ENCODE results near the gene POGZ. TPM values are rescaled to one million over a fixed set of nuclear protein-coding genes. Genes with fewer than 3 reads are reported as not detected.
A peak's percentile ranks its signal among the peaks of the same experiment; 100 is the strongest.

The POGZ gene, protein sequence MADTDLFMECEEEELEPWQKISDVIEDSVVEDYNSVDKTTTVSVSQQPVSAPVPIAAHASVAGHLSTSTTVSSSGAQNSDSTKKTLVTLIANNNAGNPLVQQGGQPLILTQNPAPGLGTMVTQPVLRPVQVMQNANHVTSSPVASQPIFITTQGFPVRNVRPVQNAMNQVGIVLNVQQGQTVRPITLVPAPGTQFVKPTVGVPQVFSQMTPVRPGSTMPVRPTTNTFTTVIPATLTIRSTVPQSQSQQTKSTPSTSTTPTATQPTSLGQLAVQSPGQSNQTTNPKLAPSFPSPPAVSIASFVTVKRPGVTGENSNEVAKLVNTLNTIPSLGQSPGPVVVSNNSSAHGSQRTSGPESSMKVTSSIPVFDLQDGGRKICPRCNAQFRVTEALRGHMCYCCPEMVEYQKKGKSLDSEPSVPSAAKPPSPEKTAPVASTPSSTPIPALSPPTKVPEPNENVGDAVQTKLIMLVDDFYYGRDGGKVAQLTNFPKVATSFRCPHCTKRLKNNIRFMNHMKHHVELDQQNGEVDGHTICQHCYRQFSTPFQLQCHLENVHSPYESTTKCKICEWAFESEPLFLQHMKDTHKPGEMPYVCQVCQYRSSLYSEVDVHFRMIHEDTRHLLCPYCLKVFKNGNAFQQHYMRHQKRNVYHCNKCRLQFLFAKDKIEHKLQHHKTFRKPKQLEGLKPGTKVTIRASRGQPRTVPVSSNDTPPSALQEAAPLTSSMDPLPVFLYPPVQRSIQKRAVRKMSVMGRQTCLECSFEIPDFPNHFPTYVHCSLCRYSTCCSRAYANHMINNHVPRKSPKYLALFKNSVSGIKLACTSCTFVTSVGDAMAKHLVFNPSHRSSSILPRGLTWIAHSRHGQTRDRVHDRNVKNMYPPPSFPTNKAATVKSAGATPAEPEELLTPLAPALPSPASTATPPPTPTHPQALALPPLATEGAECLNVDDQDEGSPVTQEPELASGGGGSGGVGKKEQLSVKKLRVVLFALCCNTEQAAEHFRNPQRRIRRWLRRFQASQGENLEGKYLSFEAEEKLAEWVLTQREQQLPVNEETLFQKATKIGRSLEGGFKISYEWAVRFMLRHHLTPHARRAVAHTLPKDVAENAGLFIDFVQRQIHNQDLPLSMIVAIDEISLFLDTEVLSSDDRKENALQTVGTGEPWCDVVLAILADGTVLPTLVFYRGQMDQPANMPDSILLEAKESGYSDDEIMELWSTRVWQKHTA (N-terminal part only)
- 25.1 TPM for total RNA-seq

GRCh38 chr1:151459331-151460046 lies at the start of gene POGZ:
POGZ (minus strand) TSS chr1:151459494; CDS start chr1:151442204, 17,290 bp downstream.
- peak within 1 kb of the TSS; percentile 79 to 96 (median 87) for H3K4me3 ChIP-seq (ENCODE audit: low read length in 3 of 3)
- peaks cover 2 to 14% (median 10%) of the 10 kb centered on the region in 3 donors for H3K4me1 ChIP-seq (ENCODE audit: control insufficient read depth in 3 of 3, insufficient read depth in 3 of 3, low read length in 3 of 3)
- no peaks in the 10 kb centered on the region for H3K9me3 ChIP-seq (ENCODE audit: control insufficient read depth in 3 of 3, low read length in 3 of 3)
- peaks cover 0 to 12% (median 0%) of the 10 kb centered on the region in 3 donors for H3K27me3 ChIP-seq (ENCODE audit: control insufficient read depth in 3 of 3, insufficient read depth in 3 of 3, low read length in 3 of 3)
- H3K36me3 ChIP-seq (ENCODE audit: control insufficient read depth in 3 of 3, insufficient read depth in 3 of 3, low read length in 3 of 3) = no peaks in the 10 kb centered on the region
- peak within 1 kb of the TSS; percentile 80 to 94 (median 84) for H3K9ac ChIP-seq (ENCODE audit: low read depth in 1 of 3, low read length in 3 of 3)
- H3K27ac ChIP-seq (ENCODE audit: low read depth, low read length) = peak within 1 kb of the TSS; percentile 80

GRCh38 chr1:151508833-151509232 lies 49.5 kb upstream of the POGZ start:
- no peaks in the 10 kb centered on the region for H3K9me3 ChIP-seq (ENCODE audit: control insufficient read depth in 3 of 3, low read length in 3 of 3)
- H3K27me3 ChIP-seq (ENCODE audit: control insufficient read depth in 3 of 3, insufficient read depth in 3 of 3, low read length in 3 of 3) = peaks cover 15 to 16% (median 15%) of the 10 kb centered on the region in 3 donors
- no peak overlapping the region for H3K9ac ChIP-seq (ENCODE audit: low read depth in 1 of 3, low read length in 3 of 3)
- no peak overlapping the region for H3K4me3 ChIP-seq (ENCODE audit: low read length in 3 of 3)
- no peak overlapping the region for H3K27ac ChIP-seq (ENCODE audit: low read depth, low read length)
- H3K36me3 ChIP-seq (ENCODE audit: control insufficient read depth in 3 of 3, insufficient read depth in 3 of 3, low read length in 3 of 3) = no peaks in the 10 kb centered on the region
- H3K4me1 ChIP-seq (ENCODE audit: control insufficient read depth in 3 of 3, insufficient read depth in 3 of 3, low read length in 3 of 3) = peaks cover 11 to 15% (median 15%) of the 10 kb centered on the region in 3 donors

- H3K27ac ChIP-seq (ENCODE audit: low read depth, low read length) = no peak overlapping the region
- no peaks in the 10 kb centered on the region for H3K36me3 ChIP-seq (ENCODE audit: control insufficient read depth in 3 of 3, insufficient read depth in 3 of 3, low read length in 3 of 3)
- H3K9ac ChIP-seq (ENCODE audit: low read depth in 1 of 3, low read length in 3 of 3) = no peak overlapping the region
- H3K4me1 ChIP-seq (ENCODE audit: control insufficient read depth in 3 of 3, insufficient read depth in 3 of 3, low read length in 3 of 3) = no peaks in the 10 kb centered on the region
- no peak overlapping the region for H3K4me3 ChIP-seq (ENCODE audit: low read length in 3 of 3)
- no peaks in the 10 kb centered on the region for H3K9me3 ChIP-seq (ENCODE audit: control insufficient read depth in 3 of 3, low read length in 3 of 3)
- H3K27me3 ChIP-seq (ENCODE audit: control insufficient read depth in 3 of 3, insufficient read depth in 3 of 3, low read length in 3 of 3) = no peaks in the 10 kb centered on the region
Measured at GRCh38 chr1:151504759-151505158, 45.5 kb upstream of the POGZ start.

DNA sequence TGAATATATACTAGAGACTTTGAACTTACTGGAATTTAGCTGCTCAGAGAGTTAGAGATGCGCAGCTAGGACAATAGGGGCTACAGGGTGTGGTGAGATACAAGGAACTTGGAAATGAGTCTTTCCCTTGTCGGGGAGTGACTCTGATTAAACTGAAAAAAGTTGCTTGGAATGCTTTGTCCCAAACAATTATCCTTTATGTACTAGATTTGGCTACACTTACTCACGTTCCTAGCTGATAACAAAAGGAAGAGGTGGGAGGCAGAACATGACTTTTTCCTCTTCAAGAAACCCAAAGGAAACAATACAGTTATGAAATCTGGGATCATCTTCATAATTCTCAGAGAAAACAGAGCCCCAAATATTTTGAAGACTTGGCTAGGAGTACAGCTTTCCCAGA lies 45.0 kb upstream of the POGZ start:
- Histone ChIP-seq H3K27ac (ENCODE audit: low read depth, low read length) (no peak overlapping the region), H3K9me3 (ENCODE audit: control insufficient read depth in 3 of 3, low read length in 3 of 3) (no peaks in the 10 kb centered on the region), H3K4me3 (ENCODE audit: low read length in 3 of 3) (no peak overlapping the region), H3K36me3 (ENCODE audit: control insufficient read depth in 3 of 3, insufficient read depth in 3 of 3, low read length in 3 of 3) (no peaks in the 10 kb centered on the region), H3K4me1 (ENCODE audit: control insufficient read depth in 3 of 3, insufficient read depth in 3 of 3, low read length in 3 of 3) (no peaks in the 10 kb centered on the region), H3K9ac (ENCODE audit: low read depth in 1 of 3, low read length in 3 of 3) (no peak overlapping the region), H3K27me3 (ENCODE audit: control insufficient read depth in 3 of 3, insufficient read depth in 3 of 3, low read length in 3 of 3) (peaks cover 0 to 2% (median 0%) of the 10 kb centered on the region in 3 donors)

DNA sequence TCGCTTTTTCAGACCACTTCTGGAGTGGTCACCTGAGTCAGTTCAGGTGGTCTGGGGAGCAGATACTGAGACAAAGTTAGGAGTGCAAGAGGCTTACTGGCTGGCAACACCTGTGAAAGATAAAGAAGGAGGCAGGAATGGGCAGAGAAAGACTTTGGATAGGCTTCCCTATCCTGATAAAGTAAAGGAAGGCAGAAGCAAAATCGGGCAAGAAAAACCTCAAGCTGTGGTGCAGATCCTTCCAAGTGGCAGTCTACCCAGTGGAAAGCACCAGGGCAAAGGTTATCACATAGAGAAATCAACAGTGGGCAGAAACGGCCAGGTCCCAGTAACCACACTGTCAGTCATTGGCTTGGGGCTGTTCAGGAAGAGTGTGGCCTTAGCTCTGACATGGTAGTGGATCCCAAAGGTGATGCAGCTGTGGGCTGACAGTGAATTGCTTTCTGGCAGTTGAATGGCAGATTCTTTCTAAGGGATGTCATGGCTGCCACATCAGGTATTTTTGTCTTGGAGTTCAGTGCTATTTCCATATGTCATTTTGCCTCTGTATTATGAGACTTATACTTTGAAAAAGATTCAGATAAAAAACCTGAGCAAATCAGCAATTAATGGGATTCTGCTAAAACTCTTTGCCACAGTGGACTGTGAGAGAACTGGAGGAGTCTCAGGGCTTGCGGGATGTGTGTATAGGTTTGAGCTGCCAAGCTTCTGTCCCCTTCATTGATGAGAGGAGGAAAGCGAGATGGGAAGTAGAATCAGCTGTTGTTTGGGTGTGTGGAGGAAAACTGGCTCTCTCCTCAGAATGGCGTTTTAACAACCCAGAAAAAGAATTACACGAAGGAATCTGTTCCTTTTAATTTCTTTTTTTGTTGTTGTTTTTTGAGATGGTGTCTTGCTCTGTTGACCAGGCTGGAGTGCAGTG lies 43.8 kb upstream of the POGZ start:
- no peak overlapping the region for H3K27ac ChIP-seq (ENCODE audit: low read depth, low read length)
- H3K9me3 ChIP-seq (ENCODE audit: control insufficient read depth in 3 of 3, low read length in 3 of 3) = no peaks in the 10 kb centered on the region
- peaks cover 0 to 2% (median 0%) of the 10 kb centered on the region in 3 donors for H3K27me3 ChIP-seq (ENCODE audit: control insufficient read depth in 3 of 3, insufficient read depth in 3 of 3, low read length in 3 of 3)
- no peak overlapping the region for H3K9ac ChIP-seq (ENCODE audit: low read depth in 1 of 3, low read length in 3 of 3)
- H3K36me3 ChIP-seq (ENCODE audit: control insufficient read depth in 3 of 3, insufficient read depth in 3 of 3, low read length in 3 of 3) = no peaks in the 10 kb centered on the region
- no peak overlapping the region for H3K4me3 ChIP-seq (ENCODE audit: low read length in 3 of 3)
- no peaks in the 10 kb centered on the region for H3K4me1 ChIP-seq (ENCODE audit: control insufficient read depth in 3 of 3, insufficient read depth in 3 of 3, low read length in 3 of 3)

- no peaks in the 10 kb centered on the region for H3K9me3 ChIP-seq (ENCODE audit: control insufficient read depth in 3 of 3, low read length in 3 of 3)
- H3K27ac ChIP-seq (ENCODE audit: low read depth, low read length) = no peak overlapping the region
- peaks cover 0 to 2% (median 0%) of the 10 kb centered on the region in 3 donors for H3K27me3 ChIP-seq (ENCODE audit: control insufficient read depth in 3 of 3, insufficient read depth in 3 of 3, low read length in 3 of 3)
- H3K4me1 ChIP-seq (ENCODE audit: control insufficient read depth in 3 of 3, insufficient read depth in 3 of 3, low read length in 3 of 3) = no peaks in the 10 kb centered on the region
- H3K9ac ChIP-seq (ENCODE audit: low read depth in 1 of 3, low read length in 3 of 3) = no peak overlapping the region
- H3K4me3 ChIP-seq (ENCODE audit: low read length in 3 of 3) = no peak overlapping the region
- no peaks in the 10 kb centered on the region for H3K36me3 ChIP-seq (ENCODE audit: control insufficient read depth in 3 of 3, insufficient read depth in 3 of 3, low read length in 3 of 3)
Measured at GRCh38 chr1:151502035-151502700, 42.9 kb upstream of the POGZ start.

GRCh38 chr1:151501474-151501873 lies 42.2 kb upstream of the POGZ start:
- Histone ChIP-seq H3K9me3 (ENCODE audit: control insufficient read depth in 3 of 3, low read length in 3 of 3) (no peaks in the 10 kb centered on the region), H3K9ac (ENCODE audit: low read depth in 1 of 3, low read length in 3 of 3) (no peak overlapping the region), H3K36me3 (ENCODE audit: control insufficient read depth in 3 of 3, insufficient read depth in 3 of 3, low read length in 3 of 3) (no peaks in the 10 kb centered on the region), H3K27me3 (ENCODE audit: control insufficient read depth in 3 of 3, insufficient read depth in 3 of 3, low read length in 3 of 3) (peaks cover 0 to 2% (median 0%) of the 10 kb centered on the region in 3 donors), H3K4me3 (ENCODE audit: low read length in 3 of 3) (no peak overlapping the region), H3K4me1 (ENCODE audit: control insufficient read depth in 3 of 3, insufficient read depth in 3 of 3, low read length in 3 of 3) (no peaks in the 10 kb centered on the region), H3K27ac (ENCODE audit: low read depth, low read length) (no peak overlapping the region)

DNA sequence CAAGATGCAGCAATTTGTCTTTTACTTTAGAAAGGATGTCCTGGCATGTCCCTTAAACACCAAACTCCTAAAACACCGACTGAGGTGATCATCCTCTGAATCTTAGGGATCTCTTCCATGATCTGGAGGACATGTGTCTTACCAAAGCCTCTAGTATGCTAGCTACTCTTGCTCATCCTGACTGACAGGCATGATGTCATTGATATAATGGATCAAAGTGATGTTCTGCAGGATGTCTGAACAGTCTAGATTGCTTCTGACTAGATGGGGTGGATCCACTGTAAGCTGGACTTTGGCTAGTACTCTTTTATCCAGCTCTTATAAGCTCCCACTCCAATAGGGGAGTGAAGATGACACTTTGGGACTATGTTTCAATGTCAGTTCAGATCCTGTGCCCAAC lies 40.6 kb upstream of the POGZ start:
- Histone ChIP-seq H3K36me3 (ENCODE audit: control insufficient read depth in 3 of 3, insufficient read depth in 3 of 3, low read length in 3 of 3) (no peaks in the 10 kb centered on the region), H3K4me3 (ENCODE audit: low read length in 3 of 3) (no peak overlapping the region), H3K27me3 (ENCODE audit: control insufficient read depth in 3 of 3, insufficient read depth in 3 of 3, low read length in 3 of 3) (peaks cover 0 to 2% (median 0%) of the 10 kb centered on the region in 3 donors), H3K9me3 (ENCODE audit: control insufficient read depth in 3 of 3, low read length in 3 of 3) (no peaks in the 10 kb centered on the region), H3K4me1 (ENCODE audit: control insufficient read depth in 3 of 3, insufficient read depth in 3 of 3, low read length in 3 of 3) (no peaks in the 10 kb centered on the region), H3K9ac (ENCODE audit: low read depth in 1 of 3, low read length in 3 of 3) (no peak overlapping the region), H3K27ac (ENCODE audit: low read depth, low read length) (no peak overlapping the region)
